ENCODE data around the gene LINC00237. TPM values are rescaled to one million over a fixed set of nuclear protein-coding genes. Genes with fewer than 3 reads are reported as not detected.

LINC00237 gene
- total RNA-seq, 1 experiment from 2014 or later, result 1.5 TPM

DNA sequence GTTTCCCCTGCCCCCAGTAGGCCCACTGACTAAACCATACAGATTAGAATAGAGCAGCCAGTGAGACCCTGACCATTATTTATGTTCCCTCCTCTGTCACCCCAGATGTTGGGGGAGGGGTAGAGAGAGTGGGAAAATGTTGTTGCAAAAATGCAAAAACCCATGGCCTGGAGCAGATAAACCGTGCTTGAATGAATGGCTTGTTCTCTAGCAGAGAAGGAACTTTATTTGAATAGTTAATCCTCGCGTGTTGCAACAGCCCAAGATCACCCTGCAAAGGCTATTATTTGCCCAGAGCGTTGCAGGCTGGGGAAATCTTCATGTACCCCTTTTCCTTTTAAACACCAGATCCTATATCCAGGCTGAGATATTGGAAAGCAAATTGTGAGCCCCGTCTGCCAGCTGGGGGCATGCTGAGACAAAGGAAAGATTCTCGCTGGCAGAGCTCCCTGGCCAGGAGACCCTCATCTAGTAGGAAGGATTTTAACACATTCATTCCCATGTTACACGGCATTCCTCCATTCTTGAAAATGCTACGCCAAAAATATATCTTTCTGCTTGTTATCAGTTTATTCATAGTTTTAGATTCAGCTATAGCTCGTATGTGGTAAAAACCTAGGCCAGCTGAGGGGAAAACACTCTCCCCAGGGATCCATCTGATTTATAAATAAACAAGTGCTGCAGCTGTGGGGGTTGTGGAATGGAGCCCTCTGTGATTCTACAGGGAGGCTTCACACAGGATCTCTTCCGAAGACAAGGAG is 53.0 kb downstream of the LINC00237 start:
- Histone ChIP-seq H3K27me3 (replicated peaks; ENCODE audit: control insufficient read depth, insufficient read depth, low read length) (no peaks in the 10 kb centered on the region), H3K36me3 (ENCODE audit: control insufficient read depth, insufficient read depth, low read length) (no peaks in the 10 kb centered on the region), H3K4me3 (ENCODE audit: low read depth, low read length) (no peak overlapping the region), H3K4me1 (peaks cover 30% of the 10 kb centered on the region), H3K9me3 (no peaks in the 10 kb centered on the region)
- TF ChIP-seq, protein P1, sequence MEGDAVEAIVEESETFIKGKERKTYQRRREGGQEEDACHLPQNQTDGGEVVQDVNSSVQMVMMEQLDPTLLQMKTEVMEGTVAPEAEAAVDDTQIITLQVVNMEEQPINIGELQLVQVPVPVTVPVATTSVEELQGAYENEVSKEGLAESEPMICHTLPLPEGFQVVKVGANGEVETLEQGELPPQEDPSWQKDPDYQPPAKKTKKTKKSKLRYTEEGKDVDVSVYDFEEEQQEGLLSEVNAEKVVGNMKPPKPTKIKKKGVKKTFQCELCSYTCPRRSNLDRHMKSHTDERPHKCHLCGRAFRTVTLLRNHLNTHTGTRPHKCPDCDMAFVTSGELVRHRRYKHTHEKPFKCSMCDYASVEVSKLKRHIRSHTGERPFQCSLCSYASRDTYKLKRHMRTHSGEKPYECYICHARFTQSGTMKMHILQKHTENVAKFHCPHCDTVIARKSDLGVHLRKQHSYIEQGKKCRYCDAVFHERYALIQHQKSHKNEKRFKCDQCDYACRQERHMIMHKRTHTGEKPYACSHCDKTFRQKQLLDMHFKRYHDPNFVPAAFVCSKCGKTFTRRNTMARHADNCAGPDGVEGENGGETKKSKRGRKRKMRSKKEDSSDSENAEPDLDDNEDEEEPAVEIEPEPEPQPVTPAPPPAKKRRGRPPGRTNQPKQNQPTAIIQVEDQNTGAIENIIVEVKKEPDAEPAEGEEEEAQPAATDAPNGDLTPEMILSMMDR (IDR thresholded peaks at IDR 0.05; ENCODE audit: insufficient read depth in 1 of 2, low read depth in 1 of 2, low read length in 1 of 2, severe bottlenecking in 1 of 2, unreplicated experiment in 1 of 2), result no peak
- intact Hi-C loops (cut with micrococcal nuclease; ENCODE audit: unreplicated experiment), result loop anchor here (1.0 to 5.0 kb wide), 5 partner anchors 24 to 454 kb away; no protein-coding TSS in a partner anchor
- BruUV-seq (replicated peaks), result no TSS peak
- ChIA-PET POLR2A (interaction anchor here (1.0 kb wide), 1 partner anchor 49 kb away, joined by 4 read pairs; no protein-coding TSS in a partner anchor), CTCF (interaction anchor here (0.6 to 0.8 kb wide), 2 partner anchors 35 to 131 kb away, joined by 3 read pairs; no protein-coding TSS in a partner anchor)
- DNase-seq, result peak; percentile 61 to 72
- H3K4me1 Mint-ChIP-seq (ENCODE audit: low read depth, unreplicated experiment), result peaks cover 22% of the 10 kb centered on the region
- H3K27ac Mint-ChIP-seq (ENCODE audit: unreplicated experiment), result peak overlapping the region; percentile 85
- no peaks in the 10 kb centered on the region for H3K9me3 Mint-ChIP-seq (ENCODE audit: unreplicated experiment)
- H3K4me3 Mint-ChIP-seq (ENCODE audit: unreplicated experiment), result peak overlapping the region; percentile 37
- H3K36me3 Mint-ChIP-seq (ENCODE audit: insufficient read depth, unreplicated experiment), result no peaks in the 10 kb centered on the region
- no peaks in the 10 kb centered on the region for H3K27me3 Mint-ChIP-seq (ENCODE audit: insufficient read depth, unreplicated experiment)

DNA sequence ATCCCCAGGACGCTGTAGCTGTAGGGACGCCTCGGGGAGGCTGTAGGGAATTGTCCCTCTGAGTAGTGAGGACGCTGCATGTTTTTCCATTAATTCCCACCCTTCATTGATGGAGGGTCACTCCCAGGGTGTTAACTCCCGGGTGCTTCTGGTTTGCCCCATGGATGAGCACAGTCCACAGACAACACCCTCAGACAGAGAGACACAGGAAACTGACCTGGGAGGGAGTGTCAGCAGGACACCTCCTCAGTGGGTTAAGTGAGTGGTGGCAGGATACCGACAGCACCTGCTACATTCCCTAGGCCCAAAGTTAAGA is 53.5 kb downstream of the LINC00237 start:
- POLR2A ChIA-PET, result interaction anchor here (1.0 kb wide), 1 partner anchor 49 kb away, joined by 4 read pairs; no protein-coding TSS in a partner anchor
- Mint-ChIP-seq H3K4me1 (ENCODE audit: low read depth, unreplicated experiment) (peaks cover 22% of the 10 kb centered on the region), H3K27ac (ENCODE audit: unreplicated experiment) (peak overlapping the region; percentile 85), H3K9me3 (ENCODE audit: unreplicated experiment) (no peaks in the 10 kb centered on the region), H3K27me3 (ENCODE audit: insufficient read depth, unreplicated experiment) (no peaks in the 10 kb centered on the region), H3K4me3 (ENCODE audit: unreplicated experiment) (peak overlapping the region; percentile 40), H3K36me3 (ENCODE audit: insufficient read depth, unreplicated experiment) (no peaks in the 10 kb centered on the region)
- no peaks in the 10 kb centered on the region for H3K9me3 ChIP-seq
- no peaks in the 10 kb centered on the region for H3K36me3 ChIP-seq (ENCODE audit: control insufficient read depth, insufficient read depth, low read length)
- intact Hi-C loops (cut with micrococcal nuclease; ENCODE audit: unreplicated experiment), result loop anchor here (1.0 to 5.0 kb wide), 5 partner anchors 25 to 455 kb away; no protein-coding TSS in a partner anchor
- H3K4me1 ChIP-seq, result peaks cover 30% of the 10 kb centered on the region
- no peak for DNase-seq
- TF ChIP-seq, protein P1 (IDR thresholded peaks at IDR 0.05; ENCODE audit: insufficient read depth in 1 of 2, low read depth in 1 of 2, low read length in 1 of 2, severe bottlenecking in 1 of 2, unreplicated experiment in 1 of 2), result no peak
- BruUV-seq (replicated peaks), result no TSS peak
- H3K27me3 ChIP-seq (replicated peaks; ENCODE audit: control insufficient read depth, insufficient read depth, low read length), result no peaks in the 10 kb centered on the region
- H3K4me3 ChIP-seq (ENCODE audit: low read depth, low read length), result no peak overlapping the region
- CTCF ChIA-PET, result no interaction called here

DNA sequence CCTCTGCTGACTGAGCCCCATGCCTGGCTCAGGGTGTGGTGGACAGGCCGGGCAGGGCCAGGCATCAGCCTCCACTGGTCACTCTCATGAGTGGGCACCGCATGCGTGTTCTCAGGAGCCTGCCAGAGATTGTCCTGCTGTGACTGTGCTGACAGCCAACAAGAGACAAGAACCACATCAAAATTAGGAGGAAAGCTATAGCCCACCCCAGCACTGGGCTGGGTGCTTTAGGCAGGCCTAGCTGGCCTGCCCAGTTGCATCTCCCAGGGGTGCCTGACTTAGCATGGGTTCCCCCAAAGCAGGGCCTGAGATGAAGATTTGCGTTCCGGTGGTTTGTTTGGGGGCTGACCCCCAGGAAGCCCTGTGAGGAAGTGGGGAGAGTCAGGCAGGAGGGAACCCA is 53.9 kb downstream of the LINC00237 start:
- Histone ChIP-seq H3K4me3 (ENCODE audit: low read depth, low read length) (no peak overlapping the region), H3K27me3 (replicated peaks; ENCODE audit: control insufficient read depth, insufficient read depth, low read length) (no peaks in the 10 kb centered on the region), H3K4me1 (peaks cover 30% of the 10 kb centered on the region), H3K36me3 (ENCODE audit: control insufficient read depth, insufficient read depth, low read length) (no peaks in the 10 kb centered on the region), H3K9me3 (no peaks in the 10 kb centered on the region)
- no peaks in the 10 kb centered on the region for H3K36me3 Mint-ChIP-seq (ENCODE audit: insufficient read depth, unreplicated experiment)
- no peaks in the 10 kb centered on the region for H3K27me3 Mint-ChIP-seq (ENCODE audit: insufficient read depth, unreplicated experiment)
- H3K27ac Mint-ChIP-seq (ENCODE audit: unreplicated experiment), result peak overlapping the region; percentile 85
- peak overlapping the region; percentile 40 for H3K4me3 Mint-ChIP-seq (ENCODE audit: unreplicated experiment)
- DNase-seq, result no peak
- CTCF ChIA-PET, result no interaction called here
- intact Hi-C loops (cut with micrococcal nuclease; ENCODE audit: unreplicated experiment), result loop anchor here (5.0 kb wide), 2 partner anchors 190 to 455 kb away; no protein-coding TSS in a partner anchor
- no peaks in the 10 kb centered on the region for H3K9me3 Mint-ChIP-seq (ENCODE audit: unreplicated experiment)
- TF ChIP-seq, protein P1 (IDR thresholded peaks at IDR 0.05; ENCODE audit: insufficient read depth in 1 of 2, low read depth in 1 of 2, low read length in 1 of 2, severe bottlenecking in 1 of 2, unreplicated experiment in 1 of 2), result no peak
- no TSS peak for BruUV-seq (replicated peaks)
- POLR2A ChIA-PET, result no interaction called here
- H3K4me1 Mint-ChIP-seq (ENCODE audit: low read depth, unreplicated experiment), result peaks cover 22% of the 10 kb centered on the region

Data from Caco-2 (cell line).